Fibroblast of upper back skin (primary cell): ENCODE results near the gene POP4.
A peak's percentile ranks its signal among the peaks of the same experiment; 100 is the strongest.
"Not testable (repeated sequence)": the region's sequence is repeated elsewhere in the genome, so short reads cannot be mapped to it uniquely, and the experiment has no call there.

Experiments used
- DNase-seq: peaks from one replicate; pipeline ENCODE4 v3.0.0-alpha.2; 2013

Gene POP4

DNA sequence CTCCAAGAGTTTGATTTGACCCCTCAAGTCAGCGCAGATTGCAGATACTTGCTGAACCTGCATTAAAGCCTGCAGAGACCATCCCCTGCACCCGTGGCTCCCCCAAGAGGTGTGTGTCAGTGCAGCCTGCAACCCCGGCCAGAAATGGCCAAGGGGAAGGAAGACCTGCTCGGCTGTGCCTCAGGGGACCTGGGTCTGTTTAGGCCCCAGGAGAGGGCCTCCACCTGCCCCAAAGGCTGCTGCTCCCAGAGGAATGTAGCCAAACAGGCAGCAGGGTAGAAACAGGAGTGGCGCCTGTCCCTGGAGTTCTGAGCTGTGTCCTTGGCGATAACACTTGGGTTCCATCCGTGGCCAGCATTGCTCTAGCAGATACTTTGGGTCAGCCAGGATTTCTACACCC is 8.0 kb downstream of the POP4 start:
- no peak for DNase-seq

DNA sequence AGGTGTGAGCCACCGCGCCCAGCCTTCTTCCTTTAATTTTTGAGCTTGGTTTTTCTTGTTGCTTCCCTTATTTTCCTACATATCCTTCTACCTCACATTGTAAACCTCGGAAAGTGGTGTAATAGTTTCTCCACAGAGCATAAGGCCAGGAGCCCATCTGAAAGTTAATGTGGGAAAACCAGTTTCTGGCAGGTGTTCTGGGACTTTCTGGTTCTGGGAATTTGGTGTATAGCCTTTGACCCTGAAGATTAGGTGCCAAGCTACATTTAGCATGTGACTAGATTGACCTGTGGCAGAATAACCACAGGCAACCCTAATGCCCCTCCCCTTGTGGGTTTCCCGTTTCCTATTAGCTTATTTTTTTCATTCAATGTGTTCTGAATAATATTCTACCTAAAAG is 8.7 kb downstream of the POP4 start:
- no peak for DNase-seq

- no peak for DNase-seq
Measured at GRCh38 chr19:29615891-29616425, 9.9 kb downstream of the POP4 start.

DNA sequence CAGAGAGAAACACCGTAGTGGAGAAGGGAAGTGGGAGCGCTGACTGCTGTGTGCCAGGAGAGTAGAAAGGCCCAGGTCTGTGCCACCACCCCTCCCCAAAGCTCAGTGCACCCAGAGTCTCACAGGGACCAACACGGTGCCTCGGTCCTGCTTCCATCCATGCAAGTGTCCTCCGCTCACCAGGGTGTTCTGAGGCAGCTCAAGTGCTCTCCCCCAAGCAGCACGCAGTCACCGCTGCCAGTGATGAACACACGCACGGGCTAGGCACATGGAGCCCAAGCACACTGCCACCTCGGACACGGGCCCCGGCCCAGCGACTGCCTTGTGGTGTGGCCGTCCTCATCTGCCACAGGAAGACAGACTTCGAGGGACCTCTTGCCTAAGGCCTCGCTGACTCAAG is 10.5 kb downstream of the POP4 start:
- no peak for DNase-seq

DNA sequence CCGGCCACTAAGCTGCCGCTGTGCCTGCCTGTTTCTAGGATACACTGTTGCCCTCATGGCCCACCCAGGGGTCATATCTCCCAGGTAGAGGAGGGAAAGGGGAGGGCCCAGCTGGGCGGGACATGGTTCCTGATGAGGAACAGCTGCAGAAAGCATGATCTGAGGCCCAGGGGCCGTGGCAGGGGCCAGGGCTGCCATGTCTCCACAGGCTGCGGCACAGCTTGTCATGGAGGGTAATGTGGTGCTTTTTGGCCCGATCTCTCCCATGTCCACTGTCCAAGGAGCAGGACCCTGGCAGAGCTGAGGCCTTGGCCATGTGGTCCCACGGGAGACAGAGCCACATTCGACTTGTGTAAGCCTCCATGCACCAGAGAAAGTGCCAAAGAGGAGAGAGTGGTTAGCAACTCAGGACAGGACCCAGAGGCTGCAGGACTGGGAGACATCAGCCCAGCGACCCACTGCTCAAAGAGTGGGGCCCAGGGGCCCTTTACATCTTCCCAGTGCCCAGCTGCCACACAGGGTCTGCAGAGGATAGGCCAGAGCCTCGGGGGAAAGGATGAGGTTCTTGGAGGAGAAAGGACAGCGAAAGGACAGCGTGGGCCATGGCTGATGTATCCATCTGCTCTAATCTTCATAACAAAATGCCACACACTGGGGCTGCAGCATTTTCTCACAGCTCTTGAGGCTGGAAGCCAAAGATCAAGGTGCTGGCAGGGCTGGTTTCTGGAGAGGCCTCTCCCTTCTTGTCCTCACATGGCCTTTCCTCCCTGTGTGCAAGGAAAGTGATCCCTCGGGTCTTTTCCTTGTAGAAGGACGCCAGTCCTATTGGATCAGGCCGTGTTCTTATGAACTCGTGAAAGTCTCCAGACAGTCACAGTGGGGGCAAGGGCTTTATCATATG is 11.5 kb downstream of the POP4 start:
- no peak for DNase-seq

- no peak for DNase-seq
Measured at GRCh38 chr19:29618434-29618833, 12.4 kb downstream of the POP4 start.

DNA sequence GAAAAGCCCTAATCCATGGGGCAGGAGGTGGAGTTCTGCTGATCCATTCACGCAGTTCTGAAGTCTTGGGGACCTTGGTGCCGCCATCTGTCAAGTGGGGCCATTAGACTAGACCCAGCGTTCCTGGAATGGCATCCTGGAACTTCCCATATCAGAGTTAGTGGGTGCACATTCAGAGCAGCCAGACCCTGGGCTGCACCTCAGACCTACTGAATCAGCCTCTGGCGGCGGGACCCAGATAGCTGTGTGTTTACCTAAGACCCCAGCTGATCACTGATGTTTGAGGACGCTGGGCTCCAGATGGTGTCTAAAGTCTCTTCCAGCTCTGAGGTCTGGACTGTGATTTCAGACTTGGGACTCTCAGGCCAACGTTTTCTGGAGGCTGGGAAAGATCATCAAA is 12.8 kb downstream of the POP4 start:
- no peak for DNase-seq

GRCh38 chr19:29620931-29621351 is 14.9 kb downstream of the POP4 start:
- DNase-seq = no peak

DNA sequence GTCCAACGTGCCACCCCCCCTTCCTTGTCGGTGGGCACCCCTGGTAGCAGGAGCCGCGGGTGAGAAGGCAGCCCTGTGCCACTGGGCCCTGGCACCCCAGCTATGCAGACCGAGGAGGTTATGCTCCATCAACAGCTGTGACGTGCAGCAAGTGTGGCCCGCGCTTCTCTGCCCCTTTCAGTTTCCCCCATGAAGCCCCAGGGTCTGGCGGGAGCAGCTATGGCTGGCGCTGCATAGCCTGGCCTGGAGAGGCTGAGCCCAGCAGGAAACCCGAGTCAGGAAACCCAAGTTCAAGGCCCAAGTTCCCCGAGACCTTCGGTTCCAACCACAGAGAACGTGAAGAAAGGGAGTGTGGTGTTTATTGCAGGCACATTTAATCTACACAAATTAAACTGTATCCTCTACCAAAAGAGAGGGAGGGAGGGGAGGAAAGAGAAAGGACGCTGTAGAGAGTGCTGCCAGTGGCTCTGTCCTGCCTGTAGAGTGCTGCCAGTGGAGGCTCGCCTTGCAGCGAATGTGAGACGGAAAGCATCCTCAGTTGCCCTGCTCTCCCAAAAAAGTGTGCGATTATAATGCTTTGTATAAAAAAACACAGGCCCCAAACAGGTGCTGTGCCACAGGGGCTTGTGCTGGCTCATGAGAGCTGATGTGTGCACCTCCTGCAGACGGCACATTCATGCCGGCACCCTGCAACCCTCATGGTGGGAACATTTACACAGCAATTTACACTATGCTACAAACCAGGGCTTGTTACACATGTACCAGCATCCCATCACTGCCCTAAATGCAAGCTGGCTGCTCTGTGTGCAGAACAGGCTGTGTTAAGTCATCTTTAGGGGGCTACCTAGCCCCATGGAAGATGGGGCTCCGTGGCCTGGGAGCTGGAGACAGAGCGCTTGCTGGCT is 16.3 kb downstream of the POP4 start:
- no peak for DNase-seq

DNA sequence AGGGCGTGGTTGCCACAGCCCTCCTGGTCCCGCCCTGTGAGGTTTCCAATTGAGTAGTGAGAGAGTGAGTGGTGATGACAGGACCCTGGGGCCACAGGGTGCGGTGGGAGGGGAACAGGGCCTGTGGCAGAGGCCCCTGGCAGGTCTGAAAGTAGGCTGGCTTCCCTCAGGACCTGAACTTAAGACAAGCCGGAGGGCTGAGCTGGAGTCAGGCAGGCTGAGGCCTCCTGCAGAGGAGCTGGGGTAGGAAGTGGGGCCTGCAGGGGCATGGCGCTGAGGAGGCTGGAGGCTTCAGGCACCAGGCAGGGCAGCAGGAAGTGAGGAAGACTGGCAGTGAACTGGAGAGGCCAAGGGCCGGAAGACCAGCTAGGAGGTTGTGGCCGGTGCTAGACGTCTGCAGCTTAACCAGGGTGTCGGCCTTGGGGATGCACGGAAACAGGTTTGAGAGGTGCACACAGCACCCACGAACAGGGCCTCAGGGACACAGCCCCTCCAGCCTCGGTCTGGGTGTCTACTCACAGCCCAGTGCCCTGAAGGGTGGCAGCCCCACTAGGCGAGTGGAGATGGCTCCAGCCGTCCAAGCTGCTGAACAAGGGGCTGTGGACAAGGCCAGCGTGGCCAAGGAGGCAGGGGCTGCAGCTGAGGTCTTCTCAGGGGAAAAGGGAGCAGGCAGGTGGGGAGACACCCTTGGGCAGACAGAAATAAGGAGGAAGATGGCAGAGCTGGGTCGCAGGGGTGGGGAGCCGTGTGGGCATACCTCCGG is 17.8 kb downstream of the POP4 start:
- DNase-seq = no peak

GRCh38 chr19:29624489-29625185 is 18.6 kb downstream of the POP4 start:
- DNase-seq = no peak

DNA sequence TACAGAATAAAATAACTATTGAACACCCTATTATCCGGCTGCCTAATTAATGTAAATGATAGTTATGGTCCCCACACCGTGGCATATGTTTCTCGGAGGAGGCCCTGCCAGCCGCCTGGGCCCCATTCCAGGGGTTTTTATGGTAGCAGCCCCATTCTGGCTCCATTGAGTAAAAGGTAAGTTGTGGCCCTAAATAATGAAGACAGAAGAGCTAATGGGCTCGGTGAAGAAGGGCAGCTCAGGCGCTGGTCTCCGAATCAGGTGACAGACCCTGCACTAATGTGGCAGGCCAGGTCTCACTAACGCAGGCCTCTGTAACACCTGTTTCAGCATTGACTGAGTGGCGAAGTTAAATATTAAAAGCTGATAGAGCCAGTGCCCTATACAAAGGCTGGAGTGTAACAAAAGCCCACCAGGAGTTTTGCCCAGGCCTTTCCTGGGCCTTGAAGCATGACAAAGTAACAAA is 19.1 kb downstream of the POP4 start:
- no peak for DNase-seq

DNA sequence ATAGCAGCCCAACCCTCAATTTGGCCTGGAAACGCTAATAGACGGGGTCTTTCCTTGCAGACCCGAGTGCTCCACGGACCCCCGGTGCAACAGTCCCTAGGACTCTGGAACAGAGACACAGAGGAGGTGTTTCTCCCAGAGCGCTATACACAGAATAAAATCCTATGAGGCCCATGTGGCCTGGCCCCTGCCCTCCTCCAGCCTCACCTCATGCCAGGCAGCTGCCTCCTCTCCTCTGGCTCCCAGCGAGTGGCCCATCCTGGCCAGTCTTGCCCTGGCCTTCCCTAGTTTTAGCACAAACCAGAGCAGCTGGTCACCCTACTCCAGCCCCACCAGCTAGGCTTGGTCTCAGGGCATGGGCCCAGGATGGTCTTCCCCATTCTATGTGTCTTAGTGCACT is 20.3 kb downstream of the POP4 start:
- DNase-seq = no peak

GRCh38 chr19:29626832-29627231 is 20.7 kb downstream of the POP4 start:
- not testable (repeated sequence) for DNase-seq

- no peak for DNase-seq
Measured at GRCh38 chr19:29628661-29629385, 22.7 kb downstream of the POP4 start.

DNA sequence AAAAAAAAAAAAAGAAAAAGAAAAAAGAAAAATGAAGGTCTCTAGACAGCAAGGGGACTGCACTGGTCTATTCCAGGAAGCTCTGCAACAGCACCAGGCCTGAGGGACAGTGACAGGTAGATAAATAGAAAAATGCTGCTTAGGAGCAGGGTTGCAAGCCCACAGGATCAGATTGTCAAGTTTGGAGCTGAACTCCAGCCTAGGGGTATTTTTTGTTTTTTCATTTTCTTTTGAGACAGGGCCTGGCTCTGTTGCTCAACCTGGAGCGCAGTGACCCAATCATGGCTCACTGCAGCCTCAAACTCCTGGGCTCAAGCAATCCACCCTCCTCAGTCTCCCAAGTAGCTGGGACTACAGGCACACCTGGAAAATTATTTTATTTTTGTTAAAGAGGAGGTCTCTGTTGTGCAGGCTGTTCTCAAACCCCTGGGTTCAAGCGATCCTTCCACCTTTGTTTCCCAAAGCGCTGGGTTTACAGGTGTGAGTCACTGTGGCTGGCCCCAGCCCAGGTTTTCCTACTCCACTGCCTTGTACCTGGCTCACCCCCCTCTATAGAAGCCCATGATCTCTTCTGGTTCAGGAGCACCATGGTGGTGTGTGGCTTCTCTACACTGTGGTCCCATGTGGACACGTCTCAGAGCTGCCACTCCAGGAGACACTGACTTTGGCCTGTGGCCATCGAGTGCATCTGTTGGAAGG is 23.9 kb downstream of the POP4 start:
- DNase-seq = no peak

DNA sequence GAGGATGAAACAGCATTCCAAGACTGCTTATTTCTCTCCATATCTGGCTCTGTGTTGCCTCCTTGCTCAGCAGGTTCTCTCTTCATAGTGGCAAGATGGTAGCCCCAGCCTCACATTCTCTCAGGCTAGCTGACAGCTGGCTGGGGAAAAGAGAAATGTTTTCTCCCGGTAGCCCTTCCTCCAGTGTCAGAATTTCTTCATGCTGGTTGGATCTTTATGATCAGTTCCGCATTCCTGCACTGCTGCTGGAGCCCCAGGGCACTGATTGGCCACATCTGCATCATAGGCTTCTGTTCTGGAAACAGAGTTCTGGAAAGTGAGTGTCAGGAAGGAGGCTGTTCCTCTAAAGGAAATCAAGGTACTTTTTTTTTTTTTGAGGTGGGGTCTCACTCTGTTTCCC is 24.6 kb downstream of the POP4 start:
- DNase-seq = peak; percentile 25

DNA sequence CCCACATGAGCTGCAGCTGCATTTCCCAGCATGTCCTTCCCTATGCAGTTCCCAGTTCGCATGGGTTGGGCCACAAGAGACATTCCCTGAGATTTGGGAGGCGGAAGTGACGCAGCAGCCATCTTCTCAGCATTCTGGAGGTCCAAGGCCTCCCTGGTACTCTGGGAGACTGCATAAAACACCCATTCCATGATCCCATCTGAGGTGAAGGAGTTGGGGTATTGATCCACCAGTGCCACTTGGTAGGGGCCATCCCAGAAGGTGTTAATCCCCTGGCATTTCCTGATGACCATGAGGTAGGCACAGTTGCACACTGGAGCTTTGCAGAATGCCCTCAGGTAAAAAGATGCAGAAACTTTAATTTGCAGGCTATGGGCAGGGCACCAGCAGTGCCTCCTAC is 25.4 kb downstream of the POP4 start:
- DNase-seq = no peak

DNA sequence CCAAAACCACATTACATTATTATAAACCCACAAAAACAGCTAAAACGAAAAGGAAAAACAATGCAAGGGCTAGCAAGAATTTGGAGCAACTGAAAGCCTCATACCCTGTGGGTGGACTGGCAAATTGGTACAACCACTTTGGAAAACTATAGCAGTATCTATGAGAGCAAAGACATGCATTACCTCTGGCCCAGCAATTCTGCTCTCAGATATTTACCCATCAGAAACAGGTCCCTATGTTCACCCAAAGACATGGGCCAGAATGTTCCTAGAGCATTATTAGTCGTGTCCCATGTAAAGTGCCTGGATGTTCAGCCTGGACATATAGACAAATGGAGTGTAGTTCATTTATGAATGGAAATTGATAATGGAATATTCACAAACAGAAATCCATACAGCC is 27.9 kb downstream of the POP4 start:
- no peak for DNase-seq

DNA sequence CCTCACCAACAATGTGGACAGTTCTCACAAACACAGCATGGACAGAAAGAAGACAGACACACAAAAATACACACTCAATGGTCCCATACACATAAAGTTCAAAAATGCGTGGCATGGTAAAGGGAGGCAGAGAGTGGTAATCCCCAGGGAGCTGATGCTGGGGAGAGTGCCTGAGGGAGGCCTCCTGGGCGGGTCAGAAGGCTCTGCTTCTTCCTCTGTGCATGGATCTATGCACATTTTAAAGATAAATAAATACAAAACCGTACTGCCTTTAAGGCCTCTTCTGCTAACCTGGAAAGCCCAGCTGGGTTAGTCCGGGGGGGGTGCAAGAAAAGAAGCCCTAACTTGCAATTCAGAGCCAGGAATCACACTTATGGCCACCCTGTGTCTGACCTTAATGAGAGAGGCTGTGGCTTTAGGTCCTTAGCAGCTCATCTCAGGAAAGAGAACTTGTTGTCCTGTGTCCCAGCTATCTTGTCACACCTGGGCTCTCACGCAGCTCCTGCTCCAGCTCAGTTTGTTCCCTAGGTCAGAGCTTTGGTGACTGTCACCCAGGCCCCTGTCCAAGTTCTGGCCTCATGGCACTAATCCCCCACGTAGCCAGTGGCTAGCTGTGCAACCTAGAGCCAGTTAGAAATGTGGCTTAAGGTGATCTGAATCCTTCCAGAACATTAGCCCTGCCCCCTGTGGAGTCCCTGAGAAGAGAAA is 28.5 kb downstream of the POP4 start:
- no peak for DNase-seq
